ENCODE data around the gene GRID2.

- no peak for TF ChIP-seq JUND (IDR thresholded peaks at IDR 0.05)
- no peak for TF ChIP-seq FOXA1 (IDR thresholded peaks at IDR 0.05)
- no peak for TF ChIP-seq CTCF (IDR thresholded peaks at IDR 0.05; ENCODE audit: low read depth, low read length, missing input control)
- no peak for TF ChIP-seq ZBTB33 (IDR thresholded peaks at IDR 0.05)
- no peak for TF ChIP-seq ATF3 (IDR thresholded peaks at IDR 0.05)
- no peak for TF ChIP-seq GABPA (IDR thresholded peaks at IDR 0.05 in 1 of 2, conservative IDR thresholded peaks at IDR 0.05 in 1 of 2)
- no peak for TF ChIP-seq MAX (IDR thresholded peaks at IDR 0.05)
- TF ChIP-seq REST (IDR thresholded peaks at IDR 0.05), result no peak
- TF ChIP-seq EGR1 (IDR thresholded peaks at IDR 0.05; ENCODE audit: low read depth in 2 of 2), result no peak
- no peak for TF ChIP-seq RXRA (IDR thresholded peaks at IDR 0.05)
- no peak for TF ChIP-seq YY1 (IDR thresholded peaks at IDR 0.05)
- TF ChIP-seq SP1 (IDR thresholded peaks at IDR 0.05), result no peak
- no peak for TF ChIP-seq HNF4A (conservative IDR thresholded peaks at IDR 0.05)
Measured at GRCh38 chr4:93772858-93773257, 1469.1 kb downstream of the GRID2 start.

Data from liver (tissue), 3 donors.